PC-9 (cell line): ENCODE data around the gene DDI2. TPM values are rescaled to one million over a fixed set of nuclear protein-coding genes. Genes with fewer than 3 reads are reported as not detected.
"Not testable (repeated sequence)": the region's sequence is repeated elsewhere in the genome, so short reads cannot be mapped to it uniquely, and the experiment has no call there.

Experiments used
- BruUV-seq: library from RNA; stranded (reverse); fragments of 400-500 nt; replicated peaks from 2 replicates; lab custom pipeline; 2021; lab: Mats Ljungman, UMichigan
- CTCF ChIA-PET: fragments of 300-600 bp; sonication (Branson Sonifier 250); formaldehyde crosslinking; loops from one replicate; lab custom pipeline; 2022; ENCODE audit warnings: antibody characterized with exemption; lab: Charles Lee
- POLR2A ChIA-PET: fragments of 300-600 bp; sonication (Branson Sonifier 250); formaldehyde crosslinking; loops from one replicate; lab custom pipeline; 2022; ENCODE audit warnings: antibody characterized with exemption; ENCODE audit not compliant: unreplicated experiment; lab: Charles Lee
- DNase-seq, 2 experiments: peaks; one replicate each; pipeline versions ENCODE4 v3.0.0 to v3.0.0-alpha.2; 2015 to 2022; ENCODE audit warnings: mixed read lengths in 1 of 2
- H2AFZ ChIP-seq: fragments of 200-600 bp; sonication (generic); 2 replicates; pipeline ENCODE4 v1.8.1; 2017; ENCODE audit warnings: antibody characterized with exemption
- H3F3A ChIP-seq: fragments of 200-600 bp; sonication (generic); 2 replicates; pipeline ENCODE4 v1.8.1; 2017; ENCODE audit warnings: antibody characterized with exemption, mild to moderate bottlenecking, low read depth; ENCODE audit not compliant: insufficient read depth
- H3K27ac ChIP-seq: fragments of 200-600 bp; sonication (generic); 2 replicates; pipeline ENCODE4 v1.6.1; 2016; ENCODE audit warnings: mixed run types
- H3K27me3 ChIP-seq: fragments of 200-600 bp; sonication (generic); 2 replicates; pipeline ENCODE4 v1.6.1; 2016; ENCODE audit warnings: low read depth, mixed run types; ENCODE audit not compliant: insufficient read depth
- H3K36me3 ChIP-seq: fragments of 200-600 bp; sonication (generic); 2 replicates; pipeline ENCODE4 v1.6.1; 2016; ENCODE audit warnings: low read depth, mixed run types
- H3K4me1 ChIP-seq: fragments of 200-600 bp; sonication (generic); replicated peaks from 2 replicates; pipeline ENCODE4 v1.6.1; 2016; ENCODE audit warnings: mixed run types; ENCODE audit not compliant: insufficient read depth
- H3K4me2 ChIP-seq: fragments of 200-600 bp; sonication (generic); 2 replicates; pipeline ENCODE4 v1.6.1; 2017; ENCODE audit warnings: mixed run types
- H3K4me3 ChIP-seq: fragments of 200-600 bp; sonication (generic); 2 replicates; pipeline ENCODE4 v1.6.1; 2016; ENCODE audit warnings: mixed run types
- H3K79me2 ChIP-seq: fragments of 200-600 bp; sonication (generic); 2 replicates; pipeline ENCODE4 v1.6.1; 2017; ENCODE audit warnings: low read depth, mixed run types
- H3K9me2 ChIP-seq: fragments of 200-600 bp; sonication (generic); 2 replicates; pipeline ENCODE4 v1.8.1; 2017; ENCODE audit warnings: mild to moderate bottlenecking; ENCODE audit not compliant: insufficient read depth
- H3K9me3 ChIP-seq: fragments of 200-600 bp; sonication (generic); 2 replicates; pipeline ENCODE4 v1.8.1; 2016; ENCODE audit warnings: low read depth; ENCODE audit not compliant: insufficient read depth
- H4K20me1 ChIP-seq: fragments of 200-600 bp; sonication (generic); 2 replicates; pipeline ENCODE4 v1.8.1; 2017; ENCODE audit not compliant: insufficient read depth
- CTCF ChIP-seq: fragments of 200-600 bp; sonication (generic); conservative IDR thresholded peaks from 2 replicates; pipeline ENCODE4 v1.6.1; 2017; ENCODE audit warnings: mixed run types, antibody characterized with exemption, mild to moderate bottlenecking, moderate library complexity
- EZH2 ChIP-seq: fragments of 200-600 bp; sonication (generic); IDR thresholded peaks from 2 replicates; pipeline ENCODE4 v1.8.0; 2017; ENCODE audit warnings: antibody characterized with exemption, low read depth
- intact Hi-C: fragments of 100-400 bp; cut with micrococcal nuclease; formaldehyde crosslinking; loops from one replicate; pipeline ENCODE4 v1.10.0; 2022; ENCODE audit not compliant: unreplicated experiment
- total RNA-seq: library from RNA; stranded (reverse); gene quantifications from 2 replicates; pipeline ENCODE4 v1.2.3, GENCODE V29; 2021

DDI2 gene
- total RNA-seq, 1 experiment from 2014 or later: 38.0 TPM

DNA sequence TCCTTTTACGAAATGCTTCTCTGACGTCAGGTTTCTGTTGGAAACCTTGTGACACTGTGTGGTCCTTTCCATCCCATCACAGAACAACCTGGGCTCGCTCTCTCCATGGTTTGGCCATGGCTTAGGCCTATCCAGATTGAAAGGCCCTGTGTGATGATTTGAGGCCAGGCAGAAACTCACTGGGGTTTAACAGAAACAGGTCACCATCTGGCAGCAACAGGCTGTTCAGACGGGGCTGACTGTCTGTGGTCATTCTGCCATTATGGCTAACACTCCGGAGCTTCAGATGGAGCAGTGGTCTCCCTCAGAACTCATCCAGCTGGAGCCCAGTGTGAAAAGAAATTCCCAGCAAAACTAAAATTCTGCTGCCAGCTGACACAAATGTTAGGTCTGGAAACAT, 76.1 kb downstream of the DDI2 start:
- Histone ChIP-seq H4K20me1 (no peaks in the 10 kb centered on the region), H3K9me3 (no peaks in the 10 kb centered on the region), H3K36me3 (no peaks in the 10 kb centered on the region), H3K79me2 (peaks cover 27% of the 10 kb centered on the region; the same call in 1 of the 2 replicates), H3K27me3 (no peaks in the 10 kb centered on the region), H2AFZ (no peak overlapping the region), H3K4me1 (no peaks in the 10 kb centered on the region), H3K27ac (no peak overlapping the region), H3K4me3 (no peak overlapping the region), H3F3A (no peaks in the 10 kb centered on the region), H3K4me2 (no peak overlapping the region), H3K9me2 (no peaks in the 10 kb centered on the region)
- POLR2A ChIA-PET: no interaction called here
- intact Hi-C loops: no loop called here
- no peak for TF ChIP-seq CTCF
- no peak for TF ChIP-seq EZH2
- BruUV-seq: no TSS peak
- CTCF ChIA-PET: interaction anchor here (0.6 kb wide), 1 partner anchor 122 kb away, joined by 3 read pairs; no protein-coding TSS in a partner anchor
- DNase-seq: no peak

DNA sequence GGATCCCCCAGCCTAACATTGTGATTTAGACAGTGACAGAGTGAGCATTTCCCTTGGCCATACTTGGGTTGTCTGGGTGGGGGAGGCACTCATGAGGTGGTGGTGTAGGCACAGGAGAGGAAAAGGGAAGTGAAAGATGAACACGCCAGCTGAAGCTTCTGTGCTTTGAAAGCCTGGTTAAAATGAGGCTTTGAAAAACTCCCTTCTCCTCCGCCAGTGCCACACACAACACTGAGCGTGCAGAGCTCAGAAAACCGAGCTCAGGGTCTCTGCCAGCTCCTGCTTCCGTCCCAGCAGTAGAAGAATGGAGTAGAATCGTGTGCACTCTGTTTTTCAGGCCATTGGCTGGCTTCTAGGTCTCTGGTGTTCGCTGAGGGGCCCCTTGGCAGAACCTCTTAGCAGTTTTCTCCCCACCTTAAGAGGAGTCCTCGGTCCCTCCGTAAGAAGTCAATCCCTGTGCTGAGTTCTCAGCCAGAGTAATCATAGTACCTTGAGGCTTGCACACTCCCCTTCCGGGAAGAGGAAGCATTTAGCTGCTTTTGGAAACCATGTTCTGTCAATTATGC, 79.8 kb downstream of the DDI2 start:
- H3K4me1 ChIP-seq: no peaks in the 10 kb centered on the region
- no peak overlapping the region for H2AFZ ChIP-seq
- intact Hi-C loops: no loop called here
- no peak overlapping the region for H3K27ac ChIP-seq
- no peaks in the 10 kb centered on the region for H4K20me1 ChIP-seq
- ChIA-PET POLR2A (no interaction called here), CTCF (no interaction called here)
- H3K79me2 ChIP-seq: peaks cover 2% of the 10 kb centered on the region; the same call in 1 of the 2 replicates
- H3F3A ChIP-seq: no peaks in the 10 kb centered on the region
- no peaks in the 10 kb centered on the region for H3K9me2 ChIP-seq
- DNase-seq: no peak
- H3K4me2 ChIP-seq: no peak overlapping the region
- no peaks in the 10 kb centered on the region for H3K9me3 ChIP-seq
- no peaks in the 10 kb centered on the region for H3K36me3 ChIP-seq
- no peak overlapping the region for H3K4me3 ChIP-seq
- BruUV-seq: no TSS peak
- TF ChIP-seq CTCF: no peak
- no peaks in the 10 kb centered on the region for H3K27me3 ChIP-seq

- DNase-seq: no peak
- H2AFZ ChIP-seq: no peak overlapping the region
- no peaks in the 10 kb centered on the region for H3F3A ChIP-seq
- H3K79me2 ChIP-seq: no peaks in the 10 kb centered on the region
- H3K4me3 ChIP-seq: no peak overlapping the region
- H3K4me2 ChIP-seq: no peak overlapping the region
- H3K9me2 ChIP-seq: no peaks in the 10 kb centered on the region
- CTCF ChIA-PET: no interaction called here
- H3K27ac ChIP-seq: no peak overlapping the region
- no peaks in the 10 kb centered on the region for H3K36me3 ChIP-seq
- H3K27me3 ChIP-seq: no peaks in the 10 kb centered on the region
- no peaks in the 10 kb centered on the region for H3K4me1 ChIP-seq
- H4K20me1 ChIP-seq: no peaks in the 10 kb centered on the region
- POLR2A ChIA-PET: no interaction called here
- no peaks in the 10 kb centered on the region for H3K9me3 ChIP-seq
- BruUV-seq: no TSS peak
- intact Hi-C loops: no loop called here
- TF ChIP-seq EZH2 (no peak), CTCF (no peak)
Measured at GRCh38 chr1:15698201-15698600, 80.9 kb downstream of the DDI2 start.

DNA sequence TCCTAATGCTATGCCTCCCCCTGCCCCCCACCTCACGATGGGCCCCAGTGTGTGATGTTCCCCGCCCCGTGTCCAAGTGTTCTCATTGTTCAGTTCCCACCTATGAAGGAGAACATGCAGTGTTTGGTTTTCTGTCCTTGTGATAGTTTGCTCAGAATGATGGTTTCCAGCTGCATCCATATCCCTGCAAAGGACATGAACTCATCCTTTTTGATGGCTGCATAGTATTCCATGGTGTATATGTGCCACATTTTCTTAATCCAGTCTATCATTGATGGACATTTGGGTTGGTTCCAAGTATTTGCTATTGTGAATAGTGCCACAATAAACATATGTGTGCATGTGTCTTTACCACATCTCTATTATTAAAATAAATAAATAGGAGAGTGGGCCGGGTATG, 82.1 kb downstream of the DDI2 start:
- CTCF ChIA-PET, BruUV-seq, H3K4me2 ChIP-seq, H2AFZ ChIP-seq, H3F3A ChIP-seq, intact Hi-C loops, H3K4me1 ChIP-seq, H3K79me2 ChIP-seq, H3K27ac ChIP-seq, H3K36me3 ChIP-seq, POLR2A ChIA-PET, H3K9me2 ChIP-seq, H3K9me3 ChIP-seq, H3K27me3 ChIP-seq, H4K20me1 ChIP-seq, H3K4me3 ChIP-seq, DNase-seq: not testable (repeated sequence)
